CD14-positive monocyte (primary cell): Measurements from ENCODE around the gene D2HGDH. TPM values are rescaled to one million over a fixed set of nuclear protein-coding genes. Genes with fewer than 3 reads are reported as not detected.

Experiments used
- DNase-seq, 3 donors: peaks; one replicate each; pipeline ENCODE4 v3.0.0-alpha.2; 2011 to 2022
- H2AFZ ChIP-seq: 2 replicates; pipeline ENCODE4 v1.6.0; 2012; ENCODE audit warnings: mild to moderate bottlenecking, low read depth, low read length, inconsistent platforms; ENCODE audit not compliant: insufficient read depth, poor library complexity, severe bottlenecking
- H3K27ac ChIP-seq, 2 donors: 1 replicate in 1 of 2; 2 replicates in 1 of 2; pipeline ENCODE4 v1.5.1; 2012 to 2013; ENCODE audit warnings: low read length in 2 of 2, control low read depth in 1 of 2, inconsistent platforms in 1 of 2, low read depth in 1 of 2, mild to moderate bottlenecking in 1 of 2
- H3K27me3 ChIP-seq, 2 donors: one replicate each; pipeline versions ENCODE4 v1.6.0 to v1.6.1; 2011 to 2013; ENCODE audit warnings: low read length in 2 of 2; ENCODE audit not compliant: control insufficient read depth in 2 of 2, insufficient read depth in 2 of 2
- H3K36me3 ChIP-seq, 2 donors: replicated peaks in 1 of 2; 1 replicate in 1 of 2; 2 replicates in 1 of 2; pipeline versions ENCODE4 v1.5.1 to v1.6.1; 2012 to 2013; ENCODE audit warnings: low read length in 2 of 2, control low read depth in 1 of 2, inconsistent platforms in 1 of 2, mild to moderate bottlenecking in 1 of 2; ENCODE audit not compliant: insufficient read depth in 2 of 2, control insufficient read depth in 1 of 2
- H3K4me1 ChIP-seq, 2 donors: 1 replicate in 1 of 2; 2 replicates in 1 of 2; pipeline versions ENCODE4 v1.5.1 to v1.6.1; 2012 to 2013; ENCODE audit warnings: low read length in 2 of 2, control low read depth in 1 of 2, inconsistent platforms in 1 of 2, mild to moderate bottlenecking in 1 of 2, moderate library complexity in 1 of 2; ENCODE audit not compliant: insufficient read depth in 2 of 2, control insufficient read depth in 1 of 2
- H3K4me2 ChIP-seq: replicated peaks from 2 replicates; pipeline ENCODE3; 2012; ENCODE audit warnings: low read length, moderate library complexity, mild to moderate bottlenecking; ENCODE audit not compliant: poor library complexity, severe bottlenecking; ENCODE audit errors: extremely low read depth
- H3K4me3 ChIP-seq, 3 experiments: fragments of 200-600 bp in 1 of 3; sonication (generic) in 1 of 3; replicated peaks in 1 of 3; 1 replicate in 2 of 3; 2 replicates in 1 of 3; pipeline ENCODE4 v1.5.1; 2011 to 2013; ENCODE audit warnings: low read length in 3 of 3, mild to moderate bottlenecking in 3 of 3, control low read depth in 2 of 3, low read depth in 2 of 3, inconsistent platforms in 1 of 3, moderate library complexity in 1 of 3
- H3K79me2 ChIP-seq: 2 replicates; pipeline ENCODE4 v1.6.0; 2012; ENCODE audit warnings: mild to moderate bottlenecking, control low read depth, inconsistent platforms, low read length, moderate library complexity; ENCODE audit not compliant: insufficient read depth
- H3K9ac ChIP-seq: 2 replicates; pipeline ENCODE4 v1.6.0; 2017; ENCODE audit warnings: low read length, mild to moderate bottlenecking; ENCODE audit not compliant: insufficient read depth, poor library complexity, severe bottlenecking
- H3K9me3 ChIP-seq, 2 donors: replicated peaks in 1 of 2; 1 replicate in 1 of 2; 2 replicates in 1 of 2; pipeline versions ENCODE4 v1.5.1 to v1.6.1; 2012 to 2013; ENCODE audit warnings: low read length in 2 of 2, control low read depth in 1 of 2; ENCODE audit not compliant: control insufficient read depth in 1 of 2, insufficient read depth in 1 of 2
- H4K20me1 ChIP-seq: 2 replicates; pipeline ENCODE4 v1.6.0; 2012; ENCODE audit warnings: mild to moderate bottlenecking, low read length, control low read depth, moderate library complexity; ENCODE audit not compliant: insufficient read depth
- H3K27ac Mint-ChIP-seq, 7 donors: one replicate each; pipeline ENCODE4 v1.8.0; 2020; ENCODE audit warnings: mild to moderate bottlenecking in 7 of 7, mixed read lengths in 7 of 7, moderate library complexity in 6 of 7, inconsistent platforms in 2 of 7
- H3K27me3 Mint-ChIP-seq, 3 donors: one replicate each; pipeline ENCODE4 v1.8.0; 2021 to 2022; ENCODE audit warnings: low read depth in 3 of 3, mild to moderate bottlenecking in 3 of 3, mixed read lengths in 3 of 3, moderate library complexity in 3 of 3, inconsistent platforms in 1 of 3
- H3K36me3 Mint-ChIP-seq, 2 donors: one replicate each; pipeline ENCODE4 v1.8.0; 2020; ENCODE audit warnings: mixed read lengths in 2 of 2, inconsistent platforms in 1 of 2, mild to moderate bottlenecking in 1 of 2
- H3K4me1 Mint-ChIP-seq: one replicate; pipeline ENCODE4 v1.8.0; 2020; ENCODE audit warnings: mild to moderate bottlenecking, mixed read lengths
- H3K4me3 Mint-ChIP-seq, 2 donors: one replicate each; pipeline ENCODE4 v1.8.0; 2020; ENCODE audit warnings: mild to moderate bottlenecking in 2 of 2, mixed read lengths in 2 of 2, moderate library complexity in 1 of 2
- H3K9me3 Mint-ChIP-seq, 7 donors: one replicate each; pipeline ENCODE4 v1.8.0; 2020 to 2022; ENCODE audit warnings: mixed read lengths in 7 of 7, mild to moderate bottlenecking in 6 of 7, moderate library complexity in 6 of 7, inconsistent platforms in 2 of 7
- CTCF ChIP-seq: fragments of 200-600 bp; IDR thresholded peaks from one replicate; pipeline ENCODE4 v1.8.0; 2022; ENCODE audit warnings: antibody characterized with exemption, mild to moderate bottlenecking
- WGBS: methylation state at CpG from one replicate; pipeline ENCODE4 v1.1.5; 2013; ENCODE audit warnings: missing lambda C conversion rate; ENCODE audit not compliant: insufficient coverage; 5-methylcytosine and 5-hydroxymethylcytosine counted together
- intact Hi-C, 2 donors: fragments of 100-400 bp; cut with micrococcal nuclease; formaldehyde crosslinking; loops; one replicate each; pipeline versions ENCODE4 v1.15.0 to v1.15.1; 2023
- polyA plus RNA-seq, 3 donors: library from polyadenylated mRNA; depleted of rRNA in 1 of 3; unstranded in 2 of 3; stranded (reverse) in 1 of 3; fragments of 300-500 nt in 2 of 3; fragments of >200 nt in 1 of 3; fragmentation: Illumina TruSeq in 2 of 3; gene quantifications; 1 replicate in 2 of 3; 2 replicates in 1 of 3; pipeline ENCODE4 v1.2.3, GENCODE V29; 2012 to 2021

Gene D2HGDH
- polyA plus RNA-seq, 3 donors = 1.0 to 57.1 (median 1.1) TPM

GRCh38 chr2:241772063-241772499, 37.7 kb downstream of the D2HGDH start:
- no peak for DNase-seq
- Mint-ChIP-seq H3K27ac (peak overlapping the region in 2 of 7 donors; percentile 3 to 59), H3K36me3 (no peaks in the 10 kb centered on the region), H3K4me3 (no peak overlapping the region), H3K27me3 (peaks cover 6 to 21% (median 7%) of the 10 kb centered on the region in 3 donors), H3K4me1 (peaks cover 5% of the 10 kb centered on the region), H3K9me3 (no peaks in the 10 kb centered on the region)
- H3K4me1 ChIP-seq = no peaks in the 10 kb centered on the region
- H2AFZ ChIP-seq = no peak overlapping the region
- H3K79me2 ChIP-seq = no peaks in the 10 kb centered on the region
- no peaks in the 10 kb centered on the region for H3K27me3 ChIP-seq
- WGBS = 85% methylated on average over 2 of the region's 9 CpGs
- intact Hi-C loops = no loop called here
- no peaks in the 10 kb centered on the region for H4K20me1 ChIP-seq
- no peak overlapping the region for H3K9ac ChIP-seq
- H3K9me3 ChIP-seq = no peaks in the 10 kb centered on the region
- H3K36me3 ChIP-seq = no peaks in the 10 kb centered on the region
- no peak overlapping the region for H3K4me2 ChIP-seq
- no peak for TF ChIP-seq CTCF
- no peak overlapping the region for H3K4me3 ChIP-seq
- H3K27ac ChIP-seq = no peak overlapping the region

- peak overlapping the region in 1 of 7 donors; percentile 20 for H3K27ac Mint-ChIP-seq
Observed at GRCh38 chr2:241773511-241774418, 39.3 kb downstream of the D2HGDH start.

More at GRCh38 chr2:241773511-241774418, 39.3 kb downstream of the D2HGDH start:
- Histone ChIP-seq H3K36me3 (no peaks in the 10 kb centered on the region), H3K27ac (no peak overlapping the region), H3K79me2 (no peaks in the 10 kb centered on the region), H3K9ac (no peak overlapping the region), H2AFZ (no peak overlapping the region), H3K27me3 (no peaks in the 10 kb centered on the region), H3K4me2 (no peak overlapping the region), H3K9me3 (no peaks in the 10 kb centered on the region), H4K20me1 (no peaks in the 10 kb centered on the region), H3K4me1 (no peaks in the 10 kb centered on the region), H3K4me3 (no peak overlapping the region)
- WGBS = 84% methylated on average over 29 of the region's 29 CpGs
- DNase-seq = peak in 1 of 3 donors; percentile 2
- Mint-ChIP-seq H3K9me3 (no peaks in the 10 kb centered on the region), H3K4me1 (peaks cover 5% of the 10 kb centered on the region), H3K36me3 (no peaks in the 10 kb centered on the region), H3K4me3 (no peak overlapping the region), H3K27me3 (peaks cover 6 to 22% (median 7%) of the 10 kb centered on the region in 3 donors)
- intact Hi-C loops = no loop called here
- TF ChIP-seq CTCF = no peak
